Fibroblast of skin of abdomen (primary cell): ENCODE results near the gene RABAC1.

Source experiments
- DNase-seq: peaks from one replicate; pipeline ENCODE4 v3.0.0-alpha.2; 2013

The RABAC1 gene

GRCh38 chr19:41928754-41929535, 30.2 kb downstream of the RABAC1 start:
- no peak for DNase-seq

GRCh38 chr19:41928221-41928683, 30.9 kb downstream of the RABAC1 start, which contains the start of gene ERFL:
ERFL (minus strand) TSS chr19:41928449; CDS start chr19:41912919, 15,530 bp downstream.
- DNase-seq: no peak

- no peak for DNase-seq
Observed at GRCh38 chr19:41927497-41928192, 31.5 kb downstream of the RABAC1 start.

GRCh38 chr19:41926763-41927496, 32.2 kb downstream of the RABAC1 start:
- no peak for DNase-seq

GRCh38 chr19:41926028-41926762, 32.9 kb downstream of the RABAC1 start:
- no peak for DNase-seq

GRCh38 chr19:41925208-41926003, 33.7 kb downstream of the RABAC1 start:
- DNase-seq: no peak

- DNase-seq: no peak
Observed at GRCh38 chr19:41924151-41925145, 34.7 kb downstream of the RABAC1 start.

- no peak for DNase-seq
Observed at GRCh38 chr19:41923045-41923788, 35.9 kb downstream of the RABAC1 start.

- DNase-seq: no peak
Observed at GRCh38 chr19:41922585-41922984, 36.5 kb downstream of the RABAC1 start.

- no peak for DNase-seq
Observed at GRCh38 chr19:41921577-41922576, 37.2 kb downstream of the RABAC1 start.

GRCh38 chr19:41920882-41921576, 38.1 kb downstream of the RABAC1 start:
- DNase-seq: no peak

GRCh38 chr19:41919948-41920712, 39.0 kb downstream of the RABAC1 start:
- no peak for DNase-seq

- DNase-seq: peak; percentile 29
Observed at GRCh38 chr19:41918653-41919244, 40.4 kb downstream of the RABAC1 start.

GRCh38 chr19:41918095-41918494, 41.0 kb downstream of the RABAC1 start:
- DNase-seq: no peak

GRCh38 chr19:41917676-41918075, 41.4 kb downstream of the RABAC1 start:
- DNase-seq: no peak

GRCh38 chr19:41915776-41916414, 43.2 kb downstream of the RABAC1 start:
- DNase-seq: no peak
